Adrenal gland (tissue), 12 donors: Measurements from ENCODE around the gene SYNDIG1. TPM values are rescaled to one million over a fixed set of nuclear protein-coding genes. Genes with fewer than 3 reads are reported as not detected.

ENCODE experiments used
- DNase-seq, 7 donors: peaks; one replicate each; pipeline ENCODE4 v3.0.0-alpha.2; 2019 to 2020
- H3K27ac ChIP-seq, 5 donors: fragments of 200-600 bp; sonication (generic) in 4 of 5; 1 replicate in 3 of 5; 2 replicates in 2 of 5; pipeline versions ENCODE4 v1.5.1 to v1.8.0; 2016 to 2020; ENCODE audit warnings: mild to moderate bottlenecking in 1 of 5
- H3K27me3 ChIP-seq: fragments of 200-600 bp; 2 replicates; pipeline ENCODE4 v1.8.0; 2021
- H3K36me3 ChIP-seq, 2 donors: fragments of 200-600 bp; replicated peaks in 1 of 2; 1 replicate in 1 of 2; 2 replicates in 1 of 2; pipeline versions ENCODE4 v1.5.1 to v1.8.0; 2018 to 2022
- H3K4me1 ChIP-seq, 2 donors: fragments of 200-600 bp; replicated peaks in 1 of 2; 1 replicate in 1 of 2; 2 replicates in 1 of 2; pipeline versions ENCODE4 v1.5.1 to v1.8.0; 2018 to 2021
- H3K4me3 ChIP-seq, 4 donors: fragments of 200-600 bp; sonication (generic) in 3 of 4; one replicate each; pipeline ENCODE4 v1.5.1; 2016 to 2018
- H3K9me3 ChIP-seq, 3 donors: fragments of 200-600 bp; sonication (generic) in 1 of 3; replicated peaks in 1 of 3; 1 replicate in 2 of 3; 2 replicates in 1 of 3; pipeline versions ENCODE4 v1.5.1 to v1.8.0; 2016 to 2021
- CTCF ChIP-seq, 6 experiments: fragments of 450-650 bp in 4 of 6; fragments of 200-600 bp in 2 of 6; sonication (generic) in 1 of 6; IDR thresholded peaks; 1 replicate in 5 of 6; 2 replicates in 1 of 6; pipeline versions ENCODE4 v1.5.1 to v1.8.0; 2016 to 2021; ENCODE audit warnings: antibody characterized with exemption in 6 of 6, mild to moderate bottlenecking in 2 of 6, moderate library complexity in 1 of 6
- POLR2A ChIP-seq, 2 donors: fragments of 450-650 bp; IDR thresholded peaks; one replicate each; pipeline ENCODE4 v1.6.1; 2017; ENCODE audit warnings: antibody characterized with exemption in 2 of 2, mild to moderate bottlenecking in 2 of 2, moderate library complexity in 1 of 2
- WGBS, 4 donors: extraction: QIAGEN DNeasy Blood & Tissue Kit in 2 of 4; methylation state at CpG; one replicate each; pipeline versions ENCODE4 v1.1.5 to v1.1.7; 2013 to 2017; 5-methylcytosine and 5-hydroxymethylcytosine counted together
- intact Hi-C, 2 donors: fragments of 100-400 bp; cut with DNase I; formaldehyde crosslinking; loops; one replicate each; pipeline versions ENCODE4 v1.14.1 to v1.15.0; 2022 to 2023
- polyA plus RNA-seq, 3 donors: library from polyadenylated mRNA; stranded (reverse); fragments of 200-250 nt in 2 of 3; fragments of 350-450 nt in 1 of 3; fragmentation: Illumina TruSeq in 1 of 3; extraction: RNeasy Lipid Tissue Mini Kit (QIAGEN cat#74804) in 1 of 3; gene quantifications; one replicate each; pipeline ENCODE4 v1.2.3, GENCODE V29; 2013 to 2014
- total RNA-seq, 9 donors: library from RNA; depleted of rRNA in 4 of 9; stranded (reverse); fragments of >200 nt in 4 of 9; fragments of 120-200 nt in 1 of 9; fragmentation: NEBNext Ultra II Directional in 1 of 9; extraction: Animal tissue kit (Norgen Biotek cat#: 25700) in 1 of 9; gene quantifications; one replicate each; pipeline versions ENCODE4 v1.1.0 to v1.2.4, GENCODE V29; 2013 to 2023
- donor health status: healthy with polysubstance abuse.
- donor health status: Bipolar disorder and iron deficiency.
- donor health status: DM: yes; HTN: yes; CAD: no.
- donor health status: DM: no; HTN: no; CAD: no.
- donor health status: DM: no; HTN: no; CAD: no.
- donor health status: DM: yes; HTN: yes; CAD: no.

Gene SYNDIG1
- total and polyA plus RNA-seq, 12 donors: 0.26 to 3.6 (median 0.76) TPM

- no peaks in the 10 kb centered on the region for H3K27me3 ChIP-seq
- H3K36me3 ChIP-seq: no peaks in the 10 kb centered on the region
- no peak overlapping the region for H3K4me3 ChIP-seq
- H3K9me3 ChIP-seq: no peaks in the 10 kb centered on the region
- H3K27ac ChIP-seq: no peak overlapping the region
- intact Hi-C loops: no loop called here
- TF ChIP-seq CTCF (IDR thresholded peaks at IDR 0.05) (no peak), POLR2A (IDR thresholded peaks at IDR 0.05) (no peak)
- WGBS, 4 donors: 78 to 87% (median 83%) methylated on average over 6 of the region's 6 CpGs
- H3K4me1 ChIP-seq: no peaks in the 10 kb centered on the region
- no peak for DNase-seq
Measured at GRCh38 chr20:24431279-24432045, 38.0 kb upstream of the SYNDIG1 start.

- Histone ChIP-seq H3K27me3 (no peaks in the 10 kb centered on the region), H3K4me3 (no peak overlapping the region), H3K36me3 (no peaks in the 10 kb centered on the region), H3K4me1 (no peaks in the 10 kb centered on the region), H3K27ac (no peak overlapping the region), H3K9me3 (no peaks in the 10 kb centered on the region)
- intact Hi-C loops: no loop called here
- 29 to 77% (median 64%) methylated on average over 2 of the region's 2 CpGs for WGBS, 4 donors
- no peak for TF ChIP-seq CTCF (IDR thresholded peaks at IDR 0.05)
- no peak for TF ChIP-seq POLR2A (IDR thresholded peaks at IDR 0.05)
- no peak for DNase-seq
Measured at GRCh38 chr20:24432046-24432442, 37.4 kb upstream of the SYNDIG1 start.

GRCh38 chr20:24436160-24436559 is 33.3 kb upstream of the SYNDIG1 start:
- intact Hi-C loops: no loop called here
- no peak overlapping the region for H3K4me3 ChIP-seq
- H3K4me1 ChIP-seq: no peaks in the 10 kb centered on the region
- H3K36me3 ChIP-seq: no peaks in the 10 kb centered on the region
- no peak overlapping the region for H3K27ac ChIP-seq
- no peak for TF ChIP-seq POLR2A (IDR thresholded peaks at IDR 0.05)
- DNase-seq: no peak
- no peaks in the 10 kb centered on the region for H3K27me3 ChIP-seq
- H3K9me3 ChIP-seq: no peaks in the 10 kb centered on the region
- WGBS, 4 donors: 45 to 67% (median 50%) methylated on average over 2 of the region's 2 CpGs

GRCh38 chr20:24437196-24438082 is 32.0 kb upstream of the SYNDIG1 start:
- Histone ChIP-seq H3K4me1 (no peaks in the 10 kb centered on the region), H3K27ac (no peak overlapping the region), H3K27me3 (no peaks in the 10 kb centered on the region), H3K4me3 (no peak overlapping the region), H3K36me3 (no peaks in the 10 kb centered on the region), H3K9me3 (no peaks in the 10 kb centered on the region)
- TF ChIP-seq POLR2A (IDR thresholded peaks at IDR 0.05) (no peak), CTCF (IDR thresholded peaks at IDR 0.05) (no peak)
- intact Hi-C loops: no loop called here
- 45 to 66% (median 57%) methylated on average over 8 of the region's 8 CpGs for WGBS, 4 donors
- no peak for DNase-seq
